Activated gamma-delta T cell (primary cell): ENCODE results near the gene APBB3.
"Not testable (repeated sequence)": the region's sequence is repeated elsewhere in the genome, so short reads cannot be mapped to it uniquely, and the experiment has no call there.

ENCODE experiments used
- DNase-seq: peaks from one replicate; lab custom pipeline; 2025; lab: John Stamatoyannopoulos, UW
- total RNA-seq, 2 donors: gene quantifications; one replicate each; lab custom pipeline; 2026; lab: John Stamatoyannopoulos, UW

Gene APBB3, protein sequence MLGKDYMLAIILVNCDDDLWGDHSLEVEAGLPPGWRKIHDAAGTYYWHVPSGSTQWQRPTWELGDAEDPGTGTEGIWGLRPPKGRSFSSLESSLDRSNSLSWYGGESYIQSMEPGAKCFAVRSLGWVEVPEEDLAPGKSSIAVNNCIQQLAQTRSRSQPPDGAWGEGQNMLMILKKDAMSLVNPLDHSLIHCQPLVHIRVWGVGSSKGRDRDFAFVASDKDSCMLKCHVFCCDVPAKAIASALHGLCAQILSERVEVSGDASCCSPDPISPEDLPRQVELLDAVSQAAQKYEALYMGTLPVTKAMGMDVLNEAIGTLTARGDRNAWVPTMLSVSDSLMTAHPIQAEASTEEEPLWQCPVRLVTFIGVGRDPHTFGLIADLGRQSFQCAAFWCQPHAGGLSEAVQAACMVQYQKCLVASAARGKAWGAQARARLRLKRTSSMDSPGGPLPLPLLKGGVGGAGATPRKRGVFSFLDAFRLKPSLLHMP
- 34.8 to 40.7 reads per million in 2 donors for total RNA-seq

DNA sequence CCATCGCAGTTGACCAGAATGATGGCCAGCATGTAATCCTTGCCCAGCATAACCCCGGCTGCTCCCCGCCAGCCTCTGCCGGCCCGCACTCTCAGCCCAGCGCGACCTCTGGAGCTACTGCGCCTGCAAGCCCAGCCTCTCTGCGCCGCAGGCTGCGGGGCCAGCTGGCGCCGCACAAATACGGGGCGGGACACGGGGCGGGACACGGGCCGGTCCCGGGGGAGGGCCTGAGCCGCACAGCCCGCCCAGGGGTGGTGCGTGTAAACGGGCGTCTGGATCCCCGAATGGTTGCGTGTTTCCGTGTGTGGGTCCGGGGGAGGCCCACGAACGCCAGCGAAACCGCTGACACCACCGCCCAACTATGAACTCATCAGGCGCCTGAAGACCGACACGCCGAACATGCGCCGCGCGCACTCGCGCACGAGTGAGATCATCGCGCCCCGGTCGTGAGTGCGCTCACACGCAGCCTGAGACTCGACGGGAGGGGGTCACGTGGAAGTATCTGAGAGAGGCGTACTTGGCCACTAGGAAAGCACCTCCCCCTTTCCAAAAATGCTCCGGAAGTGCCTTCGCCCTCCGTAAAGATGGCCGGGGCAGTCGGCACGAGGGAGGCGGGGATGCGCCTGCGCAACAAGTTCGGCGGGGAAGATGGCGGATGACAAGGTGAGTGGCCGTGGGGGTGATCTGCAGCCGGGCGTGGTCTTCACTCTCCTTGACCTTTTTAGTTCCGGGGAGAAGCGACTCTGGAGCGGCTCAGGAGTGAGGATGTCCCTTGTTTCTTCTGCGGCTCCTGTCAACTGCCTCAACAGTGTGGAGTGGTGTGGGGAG lies at the start of gene APBB3, which contains the start of gene SLC35A4:
TSS of gene APBB3 (minus strand) at position 403 of the 828 bp plus-strand sequence. CDS start at position 50, 353 bp downstream.
TSS of gene SLC35A4 (plus strand) at position 633 of the 828 bp plus-strand sequence. CDS start 2,342 bp downstream, outside the sequence.
- DNase-seq, result peak; percentile 99

DNA sequence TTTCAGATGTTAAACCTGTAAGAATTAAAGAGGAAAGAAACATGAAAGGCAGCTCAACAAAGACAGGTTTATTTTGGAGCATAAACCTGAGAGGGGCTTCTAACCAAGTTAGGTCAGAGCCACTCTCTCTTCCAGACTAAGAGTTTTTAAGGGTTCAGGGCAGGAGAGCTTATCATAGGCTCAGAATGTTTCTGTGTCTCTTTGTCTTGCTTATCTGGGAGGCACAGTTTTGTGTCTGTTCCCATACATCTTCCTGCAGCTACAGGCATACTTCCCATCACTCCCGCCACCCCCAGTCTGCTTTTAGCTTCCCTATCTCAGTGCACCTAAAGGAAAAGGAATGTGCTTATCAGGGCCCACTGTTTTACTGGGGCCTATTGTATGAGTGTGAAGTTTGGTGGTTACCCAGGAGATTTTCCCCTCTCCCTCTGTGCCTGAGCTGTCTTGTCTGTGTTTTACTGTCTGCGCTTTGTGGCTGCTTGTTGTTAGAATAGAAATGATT lies 46.7 kb upstream of the APBB3 start:
- DNase-seq, result no peak

DNA sequence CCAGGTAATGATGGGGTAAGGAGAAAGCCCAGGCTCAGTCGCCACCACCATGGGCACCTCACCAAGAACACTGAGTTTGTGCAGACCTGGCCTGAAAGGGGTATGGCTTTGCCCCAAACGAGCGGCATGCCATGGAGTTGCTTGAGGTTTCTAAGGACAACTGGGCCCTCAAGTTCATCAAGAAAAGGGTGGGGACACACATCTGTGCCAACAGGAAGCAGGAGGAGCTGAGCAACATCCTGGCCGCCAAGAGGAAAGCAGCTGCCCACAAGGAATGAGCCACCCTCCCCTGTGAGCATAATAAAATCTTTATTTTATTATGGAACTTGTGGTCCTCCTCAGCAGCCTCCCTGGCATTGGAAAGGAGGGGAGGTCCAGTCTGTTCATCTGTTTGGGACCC lies 44.7 kb upstream of the APBB3 start:
- DNase-seq, result no peak

DNA sequence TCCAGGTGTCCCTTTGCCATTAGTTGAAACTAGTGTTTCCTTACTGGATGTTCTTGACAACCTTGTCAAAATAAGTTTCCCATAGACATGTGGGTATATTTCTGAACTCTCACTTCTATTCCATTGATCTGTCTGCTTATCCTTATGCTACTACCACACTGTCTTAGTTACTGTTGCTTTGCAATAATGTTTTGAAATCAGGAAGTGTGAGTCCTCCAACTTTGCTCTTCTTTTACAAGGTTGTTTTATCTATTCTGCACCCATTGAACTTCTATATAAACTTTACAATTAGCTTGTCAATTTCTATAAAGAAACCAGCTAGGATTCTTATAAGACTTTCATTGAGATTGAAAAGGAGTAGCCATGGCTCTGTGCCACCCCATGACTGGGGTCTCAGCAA lies 44.3 kb upstream of the APBB3 start:
- no peak for DNase-seq

DNA sequence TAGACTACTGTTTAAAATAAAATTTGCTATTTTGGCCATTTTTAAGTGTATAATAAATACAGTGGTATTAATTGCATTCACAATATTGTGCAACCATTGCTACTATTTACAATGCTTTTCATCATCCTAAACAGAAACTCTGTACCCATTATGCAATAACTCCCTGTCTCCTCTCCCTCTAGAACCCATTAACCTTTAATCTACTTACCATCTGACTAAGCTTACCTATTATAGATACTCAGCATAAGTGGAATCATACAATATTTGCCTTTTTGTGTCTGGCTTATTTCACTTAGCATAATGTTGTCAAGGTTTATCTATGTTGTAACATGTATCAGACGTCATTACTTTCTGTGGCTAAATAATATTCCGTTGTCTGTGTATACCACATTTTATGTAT lies 42.6 kb upstream of the APBB3 start:
- no peak for DNase-seq

DNA sequence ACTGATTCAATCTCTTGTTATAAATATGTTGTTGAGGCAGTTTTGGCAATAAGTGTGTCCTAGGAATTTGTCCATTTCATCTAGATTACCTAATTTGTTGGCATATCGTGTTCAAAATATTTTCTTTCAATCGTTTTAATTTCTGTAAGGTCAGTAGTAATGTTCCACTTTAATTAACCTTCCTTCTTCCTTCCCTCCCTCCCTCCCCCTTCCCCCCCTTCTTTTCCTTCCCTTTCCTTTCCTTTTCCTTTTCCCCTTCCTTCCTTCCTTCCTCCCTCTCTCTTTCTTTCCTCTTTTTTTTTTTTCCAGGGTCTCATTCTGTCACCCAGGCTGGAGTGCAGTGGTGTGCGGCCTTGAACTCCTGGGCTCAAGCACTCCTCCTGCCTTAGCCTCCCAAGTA lies 41.5 kb upstream of the APBB3 start:
- no peak for DNase-seq

- no peak for DNase-seq
Measured at GRCh38 chr5:140603734-140604133, 39.3 kb upstream of the APBB3 start.

DNA sequence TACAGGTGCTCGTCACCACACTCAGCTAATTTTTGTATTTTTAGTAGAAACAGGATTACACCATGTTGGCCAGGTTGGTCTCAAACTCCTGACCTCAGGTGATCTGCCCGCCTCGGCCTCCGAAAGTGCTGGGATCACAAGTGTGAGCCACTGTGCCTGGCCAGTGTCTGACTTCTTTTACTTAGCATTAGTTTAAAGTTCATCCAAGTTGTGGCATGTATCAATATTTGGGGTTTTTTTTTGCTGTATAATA lies 39.0 kb upstream of the APBB3 start:
- DNase-seq, result not testable (repeated sequence)

- no peak for DNase-seq
Measured at GRCh38 chr5:140602147-140602546, 37.7 kb upstream of the APBB3 start.

GRCh38 chr5:140600096-140600495 lies 35.7 kb upstream of the APBB3 start:
- no peak for DNase-seq

GRCh38 chr5:140598836-140599235 lies 34.4 kb upstream of the APBB3 start:
- no peak for DNase-seq

- DNase-seq, result no peak
Measured at GRCh38 chr5:140596321-140596741, 31.9 kb upstream of the APBB3 start.

- DNase-seq, result no peak
Measured at GRCh38 chr5:140595538-140596300, 31.3 kb upstream of the APBB3 start.

DNA sequence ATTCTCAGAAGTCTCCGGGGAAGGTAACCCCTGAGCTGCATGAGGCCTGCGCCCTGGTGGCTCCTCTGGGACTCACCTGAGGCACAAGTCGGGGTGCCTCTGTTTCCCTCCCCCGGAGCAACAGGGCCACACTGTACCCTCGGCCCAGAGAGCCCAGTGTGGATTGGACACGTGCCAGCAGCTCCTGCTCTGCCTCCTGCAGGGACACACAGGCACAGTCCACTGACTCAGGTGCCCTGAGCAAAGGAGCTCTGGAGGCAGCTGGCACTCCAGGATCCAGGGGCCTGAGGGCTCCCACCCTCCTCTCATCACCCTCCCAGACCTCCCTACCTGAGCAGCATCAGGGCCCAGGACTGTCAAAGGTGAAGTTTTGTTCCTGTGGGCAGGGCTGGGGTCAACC lies 29.8 kb upstream of the APBB3 start:
- DNase-seq, result no peak

DNA sequence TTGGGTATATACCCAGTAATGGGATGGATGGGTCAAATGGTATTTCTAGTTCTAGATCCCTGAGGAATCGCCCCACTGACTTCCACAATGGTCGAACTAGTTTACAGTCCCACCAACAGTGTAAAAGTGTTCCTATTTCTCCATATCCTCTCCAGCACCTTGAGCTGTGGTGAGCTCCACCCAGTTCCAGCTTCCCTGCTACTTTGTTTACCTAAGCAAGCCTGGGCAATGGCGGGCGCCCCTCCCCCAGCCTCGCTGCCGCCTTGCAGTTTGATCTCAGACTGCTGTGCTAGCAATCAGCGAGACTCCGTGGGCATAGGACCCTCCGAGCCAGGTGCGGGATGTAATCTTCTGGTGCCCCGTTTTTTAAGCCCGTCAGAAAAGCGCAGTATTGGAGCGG lies 28.7 kb upstream of the APBB3 start:
- not testable (repeated sequence) for DNase-seq

DNA sequence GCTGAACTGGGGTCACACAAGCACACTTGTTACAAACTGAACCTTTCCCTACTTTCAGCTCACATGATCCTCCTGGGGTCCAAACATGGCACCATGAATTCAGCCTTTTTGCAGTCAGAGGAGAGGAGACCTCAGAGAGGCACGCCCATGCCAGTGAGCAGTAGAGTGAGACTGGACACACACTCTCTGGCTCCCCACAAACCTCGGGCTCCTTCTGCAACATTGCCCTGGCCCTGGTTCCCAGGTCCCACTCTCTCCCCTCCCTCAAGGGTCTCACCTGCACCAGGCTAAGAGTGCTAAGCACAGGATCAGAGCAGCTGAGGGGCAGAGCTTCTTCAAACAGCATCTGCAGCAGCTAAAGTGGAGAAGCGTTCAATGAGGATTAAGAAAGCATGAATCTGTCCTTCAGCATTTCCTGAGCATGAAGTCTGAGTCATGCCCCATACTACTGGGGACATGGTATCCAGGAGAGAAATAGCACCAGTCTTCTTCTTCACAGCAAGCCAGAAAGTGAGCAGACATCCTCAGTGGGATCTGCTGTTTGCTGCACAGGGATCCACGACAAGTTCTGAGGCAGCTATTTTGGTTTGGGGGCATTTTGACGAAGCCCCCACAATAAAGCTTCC lies 27.5 kb upstream of the APBB3 start:
- no peak for DNase-seq

DNA sequence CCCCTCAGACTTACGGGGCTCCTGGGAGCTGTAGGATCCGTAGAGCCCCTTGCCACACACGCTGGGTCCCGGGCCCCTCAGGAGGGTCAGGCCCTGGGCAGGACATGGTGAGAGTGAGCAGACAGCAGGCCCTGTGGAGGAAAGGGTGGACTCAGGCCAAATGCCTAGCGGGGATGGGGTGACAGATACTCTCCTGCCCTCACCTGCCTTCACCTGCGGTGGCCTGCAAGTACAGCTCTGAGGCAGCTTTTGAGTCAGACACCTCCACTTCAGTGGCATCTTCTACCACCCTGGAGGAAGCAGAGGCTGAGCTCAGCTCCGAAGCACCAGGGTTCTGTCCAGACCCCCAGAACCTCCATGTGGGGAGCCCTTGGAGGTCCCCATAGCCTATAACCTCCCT lies 26.5 kb upstream of the APBB3 start:
- DNase-seq, result no peak

GRCh38 chr5:140588311-140589070 lies 24.1 kb upstream of the APBB3 start:
- DNase-seq, result no peak

GRCh38 chr5:140587495-140587894 lies 23.1 kb upstream of the APBB3 start:
- DNase-seq, result no peak

DNA sequence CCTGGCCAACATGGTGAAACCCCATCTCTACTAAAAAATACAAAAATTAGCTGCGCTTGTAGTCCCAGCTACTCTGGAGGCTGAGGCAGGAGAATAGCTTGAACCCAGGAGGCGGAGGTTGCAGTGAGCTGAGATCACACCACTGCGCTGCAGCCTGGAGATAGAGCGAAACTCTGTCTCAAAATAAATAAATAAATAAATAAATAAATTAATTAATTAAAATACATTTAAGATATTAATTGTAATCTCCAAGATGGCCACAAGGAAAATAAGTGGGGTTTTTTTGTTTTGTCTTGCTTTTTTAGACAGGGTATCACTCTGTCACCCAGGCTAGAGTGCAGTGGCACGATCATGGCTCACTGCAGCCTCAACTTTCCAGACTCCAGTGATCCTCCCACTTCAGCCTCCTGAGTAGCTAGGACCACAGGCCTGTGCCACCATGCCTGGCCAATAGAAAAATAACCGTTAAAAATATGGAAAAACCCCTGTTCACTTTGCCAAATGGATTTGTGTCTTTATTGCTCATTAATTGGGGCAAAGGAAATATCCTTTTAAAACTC lies 14.9 kb upstream of the APBB3 start:
- DNase-seq, result not testable (repeated sequence)
